ENCODE results near the gene TFB1M.
"Not testable (repeated sequence)": the region's sequence is repeated elsewhere in the genome, so short reads cannot be mapped to it uniquely, and the experiment has no call there.

TFB1M gene

DNA sequence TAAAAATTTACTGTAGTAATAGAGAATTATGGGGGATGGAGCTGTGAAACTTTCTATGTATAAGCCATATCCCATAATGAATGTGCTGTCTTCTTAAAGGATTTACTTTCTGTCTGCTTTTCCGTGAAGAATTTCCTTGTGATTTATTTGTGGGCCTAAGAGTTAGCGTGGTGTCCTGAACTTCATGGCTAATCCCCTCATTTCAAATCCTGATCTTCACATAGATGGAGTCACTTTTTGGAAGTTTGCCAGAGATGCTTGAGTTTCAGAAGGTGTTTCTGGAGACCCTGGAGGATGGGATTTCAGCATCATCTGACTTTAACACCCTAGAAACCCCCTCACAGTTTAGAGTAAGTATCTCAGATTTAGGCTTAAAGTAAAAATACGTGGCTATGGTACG, 69.8 kb downstream of the TFB1M start:
- DNase-seq (ENCODE audit: low read depth in 2 of 3, low spot score in 1 of 3) = no peak

DNA sequence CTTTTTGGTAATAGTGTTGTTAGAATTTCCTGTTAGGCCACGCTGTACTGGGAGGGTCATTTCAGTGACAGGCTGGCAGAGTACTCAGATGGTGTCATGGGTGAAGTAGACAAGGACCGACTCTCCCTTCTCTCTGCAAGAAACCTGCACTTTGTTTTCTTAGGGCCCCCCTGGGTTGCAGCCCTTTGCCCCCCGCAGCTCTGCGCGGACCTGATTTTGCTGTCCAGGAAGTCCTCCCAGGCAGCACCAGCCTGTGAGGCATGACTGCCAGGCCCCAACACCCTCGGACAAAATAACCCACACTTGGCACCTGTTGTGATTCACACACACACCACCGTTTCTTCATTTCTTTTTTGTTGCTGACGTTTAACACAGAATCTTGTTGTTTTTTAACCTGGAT, 72.3 kb downstream of the TFB1M start:
- DNase-seq (ENCODE audit: low read depth in 2 of 3, low spot score in 1 of 3) = no peak

DNA sequence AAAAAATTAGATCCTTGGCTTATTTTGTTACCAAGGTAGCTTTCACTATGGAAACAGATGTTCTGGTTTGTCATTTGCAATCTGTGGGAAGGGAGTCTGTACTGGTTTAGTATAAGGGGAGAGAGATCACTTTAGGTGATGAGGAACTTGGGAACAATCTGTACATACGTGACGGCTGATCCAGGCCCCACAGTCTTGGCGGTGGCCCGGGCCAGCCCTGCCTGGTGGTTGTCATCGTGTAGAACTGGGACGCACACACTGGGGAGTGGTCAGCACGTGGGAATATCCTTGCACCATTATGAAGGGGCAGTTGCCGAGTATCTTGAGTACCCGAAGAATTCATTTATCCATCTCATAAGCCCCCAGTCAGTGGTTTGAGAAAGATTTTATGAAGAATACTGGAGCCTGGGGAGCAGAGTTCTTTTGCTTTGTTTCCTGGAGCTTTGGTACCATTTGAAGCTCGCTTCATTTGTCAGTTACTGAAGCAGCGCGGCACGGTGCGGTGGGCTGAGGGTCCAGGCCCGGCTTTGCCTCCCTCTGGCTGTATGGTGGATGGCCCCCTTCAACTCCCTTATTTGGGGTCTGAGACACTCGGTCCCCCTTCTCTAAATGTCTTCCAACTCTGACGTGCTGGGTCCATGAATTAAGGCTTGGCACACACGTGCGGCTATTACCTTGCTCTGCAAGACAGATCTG, 73.2 kb downstream of the TFB1M start:
- DNase-seq (ENCODE audit: low read depth in 2 of 3, low spot score in 1 of 3) = no peak

DNA sequence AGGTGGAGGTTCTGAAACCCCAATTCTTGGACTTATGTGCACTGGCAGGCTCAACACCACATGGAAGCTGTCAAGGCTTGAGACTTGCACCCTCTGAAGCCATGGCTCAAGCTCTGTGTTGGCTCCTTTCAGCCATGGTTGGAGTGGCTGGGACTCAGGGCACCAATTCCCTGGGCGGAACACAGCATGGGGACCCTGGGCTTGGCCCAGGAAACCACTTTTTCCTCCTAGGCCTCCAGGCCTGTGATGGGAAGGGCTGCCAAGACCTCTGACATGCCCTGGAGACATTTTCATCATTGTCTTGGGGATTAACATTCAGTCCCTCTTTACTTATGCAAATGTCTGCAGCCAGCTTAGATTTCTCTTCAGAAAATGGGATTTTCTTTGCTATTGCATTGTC, 76.7 kb downstream of the TFB1M start:
- no peak for DNase-seq (ENCODE audit: low read depth in 2 of 3, low spot score in 1 of 3)

DNA sequence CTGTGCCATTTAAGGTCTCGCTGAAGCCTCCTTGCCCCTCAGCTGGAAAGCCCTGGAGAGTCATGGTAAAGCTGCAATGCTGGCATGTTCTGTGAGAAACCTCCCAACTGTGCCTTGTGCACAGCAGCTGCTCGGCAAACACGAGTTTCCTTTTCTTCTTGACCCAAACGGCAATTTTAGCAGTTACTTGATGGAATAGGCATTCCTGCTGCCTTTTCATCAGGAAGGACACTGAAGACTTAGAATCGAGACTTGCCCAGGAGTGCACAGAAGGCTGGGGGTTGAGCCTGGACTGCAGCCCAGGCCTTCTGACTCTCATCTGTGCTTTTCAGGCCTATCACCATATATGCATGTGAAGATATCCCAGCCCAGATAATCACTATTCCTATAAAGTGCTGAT, 79.2 kb downstream of the TFB1M start:
- DNase-seq (ENCODE audit: low read depth in 2 of 3, low spot score in 1 of 3) = no peak

DNA sequence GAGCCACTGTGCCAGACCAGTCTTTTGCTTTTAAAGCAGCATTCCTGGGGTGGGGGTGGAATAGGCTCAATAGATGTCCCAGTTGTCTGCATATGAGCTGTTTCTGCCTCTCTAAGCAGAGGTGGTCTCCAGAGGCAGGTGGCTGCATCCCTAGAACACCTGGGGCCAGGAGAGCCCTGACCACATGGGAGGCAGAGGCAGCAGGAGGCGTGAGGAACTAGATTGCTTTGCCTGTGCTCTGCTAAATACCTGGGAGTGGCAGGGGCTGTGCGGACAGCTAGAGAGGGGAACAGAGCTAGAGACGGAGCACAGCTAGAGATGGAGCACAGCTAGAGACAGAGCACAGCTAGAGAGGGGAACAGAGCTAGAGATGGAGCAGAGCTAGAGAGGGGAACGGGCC, 79.6 kb downstream of the TFB1M start:
- no peak for DNase-seq (ENCODE audit: low read depth in 2 of 3, low spot score in 1 of 3)

DNA sequence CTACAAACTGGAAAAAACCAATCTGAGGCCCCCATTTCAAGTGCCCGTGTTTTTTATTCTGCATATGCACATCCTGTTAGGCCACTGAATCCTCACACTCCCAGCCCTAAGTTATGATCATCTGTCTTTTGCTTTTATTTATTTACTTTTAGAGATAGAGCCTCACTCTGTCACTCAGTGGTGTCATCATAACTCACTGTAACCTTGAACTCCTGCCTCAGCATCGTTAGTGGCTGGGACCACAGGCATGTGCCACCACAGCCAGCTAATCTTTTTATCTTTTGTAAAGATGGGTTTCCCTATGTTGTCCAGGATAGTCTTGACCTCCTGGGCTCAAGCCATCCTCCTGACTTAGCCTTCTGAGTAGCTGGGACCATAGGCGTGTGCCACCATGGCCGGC, 80.1 kb downstream of the TFB1M start:
- no peak for DNase-seq (ENCODE audit: low read depth in 2 of 3, low spot score in 1 of 3)

DNA sequence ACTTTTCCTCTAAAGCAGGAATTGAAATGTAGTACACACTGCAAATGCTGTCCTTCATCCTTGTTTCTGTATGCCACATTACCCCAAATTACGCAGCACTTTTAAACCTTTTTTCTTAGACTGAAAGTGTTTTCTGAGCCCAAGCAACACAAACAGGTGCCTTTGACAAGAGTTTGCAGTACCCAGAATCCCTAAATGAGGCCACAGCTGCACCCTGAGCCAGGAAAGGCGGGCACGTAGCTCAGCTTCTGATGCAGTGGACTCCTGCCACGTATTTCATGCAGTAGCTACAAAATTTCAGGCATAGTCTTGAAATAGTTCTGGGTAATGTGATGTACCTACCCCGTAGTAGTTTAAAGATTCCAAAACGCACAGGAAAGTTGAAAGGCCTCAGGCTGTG, 81.4 kb downstream of the TFB1M start:
- no peak for DNase-seq (ENCODE audit: low read depth in 2 of 3, low spot score in 1 of 3)

DNA sequence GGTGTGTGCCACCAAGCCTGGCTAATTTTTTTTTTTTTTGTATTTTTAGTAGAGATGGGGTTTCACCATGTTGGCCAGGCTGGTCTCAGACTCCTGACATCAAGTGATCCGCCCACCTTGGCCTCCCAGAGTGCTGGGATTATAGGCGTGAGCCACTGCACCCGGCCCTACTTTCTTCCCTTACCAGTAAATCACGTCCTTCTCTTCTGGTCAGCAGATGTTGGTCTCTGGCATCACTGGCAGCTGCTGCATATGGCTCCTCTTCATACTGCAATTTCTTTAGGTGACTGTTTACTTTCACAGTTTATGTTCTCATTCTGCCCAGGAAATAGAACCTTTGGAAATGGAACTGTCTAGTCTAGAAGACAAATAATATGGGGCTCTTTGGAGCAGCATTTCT, 83.3 kb downstream of the TFB1M start:
- DNase-seq (ENCODE audit: low read depth in 2 of 3, low spot score in 1 of 3) = not testable (repeated sequence)

DNA sequence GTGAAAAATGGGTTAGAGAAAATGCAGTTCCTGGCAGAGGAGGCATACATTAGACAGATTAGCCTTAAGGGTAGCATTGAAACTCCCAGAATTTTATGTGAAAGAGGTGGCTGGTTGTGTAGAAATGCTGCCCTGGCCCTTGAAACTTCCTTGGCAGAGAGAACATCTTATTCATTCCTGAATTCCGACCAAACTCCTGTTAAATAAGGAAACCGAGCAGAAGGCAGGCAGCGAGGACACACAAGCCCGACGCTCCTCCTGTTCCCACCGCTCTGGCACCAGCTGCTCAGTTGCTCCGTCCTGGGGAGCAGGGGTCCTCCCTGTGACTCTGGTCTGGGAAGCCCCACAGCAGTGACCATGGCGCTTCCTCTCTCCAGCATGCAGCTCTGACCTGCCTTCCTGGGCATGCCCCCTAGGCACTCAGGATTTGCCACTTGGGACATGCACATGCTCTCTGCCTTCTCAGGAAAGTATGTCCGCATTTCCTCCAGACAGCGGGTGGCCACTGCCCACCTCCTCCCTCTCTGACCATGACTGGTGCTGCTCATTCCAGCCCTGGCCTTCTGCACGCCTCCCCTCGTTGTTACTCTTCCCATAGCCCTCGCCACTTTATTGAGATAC, 85.6 kb downstream of the TFB1M start:
- DNase-seq (ENCODE audit: low read depth in 2 of 3, low spot score in 1 of 3) = no peak

DNA sequence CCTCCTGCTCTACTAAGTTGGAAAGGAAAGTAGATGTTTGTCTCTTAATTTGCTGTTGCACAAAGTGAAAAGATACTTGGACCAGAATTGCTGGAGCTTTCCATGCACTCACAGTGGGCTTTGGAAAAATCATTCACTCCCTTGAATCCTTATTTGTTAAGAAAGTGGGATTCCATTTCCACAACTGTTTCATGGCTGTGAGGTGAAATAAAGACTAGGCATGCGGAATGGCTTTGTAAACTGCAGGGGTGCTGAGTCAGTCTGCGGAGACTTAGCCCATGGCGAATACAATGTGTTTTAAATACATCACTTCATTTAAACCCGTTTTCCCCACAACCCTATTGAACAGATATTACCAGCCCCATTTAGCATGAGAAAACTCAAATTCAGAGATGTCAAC, 87.2 kb downstream of the TFB1M start:
- DNase-seq (ENCODE audit: low read depth in 2 of 3, low spot score in 1 of 3) = no peak

DNA sequence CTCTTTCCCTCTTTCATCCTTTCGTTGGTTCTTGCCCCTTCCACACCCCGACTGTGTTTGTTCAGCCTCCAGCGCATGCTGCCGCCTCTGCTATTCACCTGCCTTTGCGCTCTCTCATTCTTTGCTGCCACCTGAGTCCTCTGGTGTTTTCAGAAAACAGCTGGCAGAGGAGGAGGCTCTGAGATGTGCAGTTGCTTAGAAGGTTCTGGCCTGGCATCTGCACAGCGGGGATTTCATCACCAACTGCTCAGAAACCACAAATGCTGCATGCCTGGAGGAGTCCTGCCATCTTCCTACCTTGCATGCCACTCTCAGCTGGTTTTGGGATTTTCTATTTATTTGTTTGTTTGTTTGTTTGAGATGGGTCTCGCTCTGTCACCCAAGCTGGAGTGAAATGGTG, 89.7 kb downstream of the TFB1M start:
- DNase-seq (ENCODE audit: low read depth in 2 of 3, low spot score in 1 of 3) = no peak

DNA sequence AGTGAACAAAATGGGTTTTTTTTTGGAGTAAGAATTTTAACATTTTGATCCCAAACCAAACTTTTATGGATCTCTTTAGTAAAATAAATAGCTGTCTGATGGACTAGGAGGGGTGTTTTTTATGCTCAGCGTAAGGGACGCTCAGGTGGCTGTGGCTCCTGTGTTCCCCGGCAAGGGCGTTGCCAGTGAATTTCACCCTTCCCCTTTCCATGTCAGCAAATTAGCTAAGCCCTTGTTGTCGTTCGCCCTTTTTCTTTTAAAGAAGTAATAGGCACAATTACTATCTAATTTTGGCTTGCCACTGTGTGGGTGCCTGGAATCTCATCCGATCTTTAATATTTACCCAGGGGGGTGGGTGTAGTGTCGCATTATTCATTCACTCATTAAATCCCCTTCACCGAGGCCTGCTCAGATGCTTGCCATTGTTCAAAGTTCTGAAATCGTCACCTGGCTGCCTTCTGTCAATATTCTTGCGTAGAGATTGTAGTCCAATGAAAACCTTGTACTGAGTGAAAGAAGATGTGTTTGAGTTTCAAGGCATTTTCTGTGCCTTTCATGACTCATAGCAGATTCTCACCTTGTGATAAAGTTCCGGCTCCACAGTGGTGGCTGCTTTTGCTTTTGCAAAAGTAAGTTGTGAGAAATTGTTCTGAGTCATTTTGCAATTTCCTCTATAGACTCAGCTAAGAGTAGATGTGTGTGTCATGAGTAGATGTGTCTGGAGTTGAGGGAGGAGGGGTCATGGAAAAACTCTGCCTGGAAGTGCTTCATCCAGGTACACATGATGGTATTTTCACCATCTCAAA, 90.4 kb downstream of the TFB1M start:
- DNase-seq (ENCODE audit: low read depth in 2 of 3, low spot score in 1 of 3) = peak; percentile 26 to 56 (median 44)

DNA sequence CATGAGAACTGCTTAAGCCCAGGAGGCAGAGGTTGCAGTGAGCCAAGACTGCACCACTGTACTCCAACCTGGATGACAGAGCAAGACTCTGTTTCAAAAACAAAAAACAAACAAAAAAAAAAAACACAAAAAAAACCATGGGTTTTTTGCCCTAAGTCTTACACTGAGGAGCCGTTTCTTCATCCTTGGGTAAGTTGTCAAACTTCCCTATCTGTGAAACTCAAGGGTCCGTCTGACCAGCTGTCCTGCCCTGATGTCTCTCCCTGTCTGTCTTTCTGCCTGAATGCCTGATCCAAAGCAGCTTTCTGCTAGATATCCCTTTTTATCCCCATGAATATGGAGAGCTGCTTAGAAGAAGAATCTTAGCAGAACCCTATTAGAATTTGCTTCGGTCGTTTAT, 91.8 kb downstream of the TFB1M start:
- no peak for DNase-seq (ENCODE audit: low read depth in 2 of 3, low spot score in 1 of 3)

DNA sequence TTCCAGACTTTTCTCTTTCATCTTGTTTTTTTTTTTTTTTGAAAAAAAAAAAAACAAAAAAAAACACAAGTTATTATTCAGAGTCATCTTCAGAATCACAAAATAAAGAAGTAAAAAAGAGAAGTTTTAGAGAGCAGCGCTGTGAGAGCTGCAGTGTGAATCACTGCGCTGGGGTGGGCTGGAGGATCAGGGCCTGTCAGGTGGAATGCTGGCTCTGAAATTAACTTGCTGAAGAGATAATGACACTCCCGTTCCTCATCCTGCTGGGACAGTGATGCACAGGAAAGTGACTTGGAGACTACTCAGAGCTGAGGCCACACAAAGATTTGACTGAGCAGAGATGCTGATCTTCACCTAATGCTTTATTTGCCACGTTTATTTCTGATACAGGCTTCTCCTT, 93.2 kb downstream of the TFB1M start:
- DNase-seq (ENCODE audit: low read depth in 2 of 3, low spot score in 1 of 3) = no peak

DNA sequence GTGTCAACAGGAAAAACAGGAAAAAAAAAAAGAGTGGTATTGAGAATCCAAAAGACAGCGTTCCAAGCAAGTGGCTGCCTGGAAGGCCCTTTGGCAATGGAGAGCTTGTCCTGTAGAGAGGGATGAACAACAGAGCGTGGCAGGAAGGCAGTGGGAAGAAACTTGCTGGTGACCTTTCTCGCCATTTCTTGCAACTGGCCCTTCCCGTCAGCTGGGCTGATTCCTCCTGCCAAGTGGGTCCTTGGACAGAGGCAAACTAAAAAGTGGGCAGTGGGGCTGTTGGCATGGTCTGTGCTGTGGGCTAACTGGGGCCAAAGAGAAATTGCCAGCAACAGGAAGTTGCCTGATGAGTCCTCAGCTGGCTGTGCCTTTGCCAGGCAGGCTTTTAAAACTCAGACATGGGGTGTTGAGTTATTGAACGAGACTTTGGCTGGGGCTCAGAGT, 94.4 kb downstream of the TFB1M start:
- DNase-seq (ENCODE audit: low read depth in 2 of 3, low spot score in 1 of 3) = no peak

DNA sequence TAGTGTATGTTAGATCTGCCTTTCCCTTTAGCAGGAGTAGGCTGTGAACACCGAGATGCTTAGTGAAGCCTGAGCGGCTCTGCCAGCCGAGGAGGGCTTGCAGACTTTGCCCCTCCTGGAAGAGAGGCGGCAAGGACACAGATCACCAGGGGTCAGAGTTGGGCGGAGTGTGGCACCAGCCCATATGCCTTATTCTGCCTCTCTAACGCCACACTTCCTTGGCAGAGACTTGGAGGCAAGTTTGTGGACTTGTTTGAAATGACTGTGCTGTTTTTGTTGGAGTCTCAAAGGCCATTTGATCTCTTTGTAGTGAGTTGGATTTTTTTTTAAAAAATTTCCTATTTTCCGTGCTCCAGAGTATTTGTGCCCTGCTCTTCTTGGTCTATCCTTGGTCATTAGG, 95.0 kb downstream of the TFB1M start:
- DNase-seq (ENCODE audit: low read depth in 2 of 3, low spot score in 1 of 3) = no peak

DNA sequence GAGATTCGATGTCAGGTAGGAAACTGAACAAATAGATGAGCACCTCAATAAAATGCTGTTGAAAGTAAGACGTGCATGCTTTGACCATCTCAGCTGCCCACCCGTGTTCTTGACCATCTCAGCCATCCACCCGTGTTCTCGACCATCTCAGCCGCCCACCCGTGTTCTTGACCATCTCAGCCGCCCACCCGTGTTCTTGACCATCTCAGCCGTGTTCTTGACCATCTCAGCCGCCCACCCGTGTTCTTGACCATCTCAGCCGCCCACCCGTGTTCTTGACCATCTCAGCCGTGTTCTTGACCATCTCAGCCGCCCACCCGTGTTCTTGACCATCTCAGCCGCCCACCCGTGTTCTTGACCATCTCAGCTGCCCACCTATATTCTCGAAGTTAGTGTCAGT, 95.6 kb downstream of the TFB1M start:
- not testable (repeated sequence) for DNase-seq (ENCODE audit: low read depth in 2 of 3, low spot score in 1 of 3)

DNA sequence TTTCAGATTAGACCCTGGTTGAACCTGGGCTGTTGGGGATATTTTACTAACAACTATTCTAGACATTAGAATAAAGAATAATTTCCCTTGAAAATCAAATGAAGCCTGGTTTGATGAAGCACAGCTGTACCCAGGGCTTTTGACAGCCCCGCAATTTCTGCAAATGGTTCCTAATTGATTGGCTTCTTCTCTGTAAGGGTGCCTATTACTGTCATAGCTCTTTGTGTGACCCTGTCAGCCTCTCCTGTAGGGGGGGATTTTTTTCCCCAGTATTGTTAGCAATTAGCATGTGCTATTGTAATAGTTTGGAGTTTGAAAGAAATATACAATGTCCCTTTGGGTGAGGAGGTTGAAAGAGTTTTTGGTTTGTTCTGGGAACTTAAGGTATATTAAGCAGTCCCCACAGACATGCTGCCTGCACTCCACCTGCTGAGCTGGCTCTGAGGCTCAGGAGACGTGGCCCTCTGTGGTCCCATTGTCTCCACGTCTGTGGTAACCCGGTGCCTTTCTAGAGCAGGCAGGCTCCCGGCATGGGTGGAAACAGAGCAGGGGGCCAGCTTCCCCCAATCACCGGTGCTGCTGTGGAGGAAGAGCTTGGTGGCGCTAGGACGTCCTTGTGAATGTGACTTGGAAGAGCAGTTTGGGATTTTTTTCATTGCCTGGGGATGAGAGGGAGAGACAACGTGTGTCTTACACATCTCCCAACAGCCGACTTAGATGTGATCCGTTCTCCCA, 97.8 kb downstream of the TFB1M start:
- no peak for DNase-seq (ENCODE audit: low read depth in 2 of 3, low spot score in 1 of 3)

DNA sequence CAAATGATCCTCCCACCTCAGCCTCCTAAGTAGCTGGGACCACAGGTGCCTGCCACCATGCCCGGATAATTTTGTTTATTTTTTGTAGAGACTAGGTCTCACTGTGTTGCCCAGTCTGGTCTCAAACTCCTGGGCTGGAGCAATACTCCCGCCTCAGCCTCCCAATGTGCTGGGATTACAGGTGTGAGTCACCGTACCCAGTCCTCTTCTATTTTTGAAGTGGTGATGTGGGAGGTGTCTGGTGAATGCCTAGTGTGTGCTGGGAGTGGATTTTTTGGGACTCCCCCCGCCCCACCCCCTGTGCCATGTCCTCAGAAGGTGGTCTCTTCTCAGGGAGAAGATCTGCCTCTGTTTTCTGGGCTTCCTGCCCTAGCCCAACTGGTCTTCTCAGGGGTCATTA, 98.4 kb downstream of the TFB1M start:
- no peak for DNase-seq (ENCODE audit: low read depth in 2 of 3, low spot score in 1 of 3)

DNA sequence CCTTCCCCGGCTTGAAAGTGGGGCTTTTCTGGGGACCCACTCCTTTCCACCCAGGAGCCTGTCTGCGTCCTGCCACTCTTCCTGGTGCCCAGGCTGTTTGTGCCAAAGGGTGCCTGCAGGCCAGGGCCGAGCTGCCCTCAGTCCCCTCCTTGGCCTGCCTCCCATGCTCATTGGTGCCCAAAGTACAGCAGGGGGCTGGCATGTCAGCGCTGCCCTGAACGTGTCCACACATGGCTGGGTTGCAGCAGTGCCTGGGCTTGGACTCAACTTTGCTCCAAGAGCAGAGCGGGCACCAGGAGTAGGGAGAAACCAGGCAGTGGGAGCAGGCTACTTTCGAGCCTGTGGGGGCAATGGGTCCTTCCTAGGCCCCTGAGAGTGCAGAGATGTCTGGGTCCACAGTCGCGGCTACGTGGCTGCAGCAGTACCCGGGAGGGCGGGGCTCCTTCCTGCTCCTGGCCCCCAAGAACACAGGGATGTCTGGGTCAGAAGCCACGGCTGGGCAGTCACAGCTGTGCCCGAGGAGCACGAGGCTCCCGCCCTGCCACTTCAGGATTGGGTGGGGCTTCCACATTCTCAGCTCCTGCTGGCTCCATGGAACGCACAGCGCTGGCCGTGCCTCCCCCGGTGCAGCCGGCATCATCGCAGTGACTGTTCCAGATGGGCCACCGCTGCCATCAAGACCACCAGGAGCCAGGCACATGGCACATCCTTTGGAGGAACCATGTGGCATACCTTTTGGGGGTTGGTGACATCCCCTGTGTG, 100.5 kb downstream of the TFB1M start:
- no peak for DNase-seq (ENCODE audit: low read depth in 2 of 3, low spot score in 1 of 3)
